GM12878 (cell line): ENCODE data around the gene FGF12. TPM values are rescaled to one million over a fixed set of nuclear protein-coding genes. Genes with fewer than 3 reads are reported as not detected.

Experiments
- ATAC-seq: fragments of 200-7000 bp; cut with Tn5 transposase; 3 replicates; pipeline ENCODE4 v1.9.1; 2020; ENCODE audit warnings: mild to moderate bottlenecking, moderate library complexity
- BruUV-seq: library from RNA; stranded (reverse); fragments of 400-500 nt; replicated peaks from 2 replicates; lab custom pipeline; 2021; lab: Mats Ljungman, UMichigan
- CTCF ChIA-PET: fragments of 300-600 bp; sonication (Branson Sonifier 250); formaldehyde crosslinking; extraction: SDS; loops from one replicate; lab custom pipeline; 2021; ENCODE audit warnings: inconsistent platforms; lab: Yijun Ruan, JAX
- POLR2A ChIA-PET: fragments of 350-600 bp; formaldehyde crosslinking; extraction: SDS; loops from one replicate; lab custom pipeline; 2021; ENCODE audit warnings: inconsistent platforms; lab: Charles Lee
- RAD21 ChIA-PET: fragments of 300-600 bp; sonication (Branson Sonifier 250); formaldehyde crosslinking; loops from one replicate; lab custom pipeline; 2023; ENCODE audit warnings: antibody characterized with exemption; ENCODE audit not compliant: unreplicated experiment; lab: Charles Lee
- SMC1A ChIA-PET: fragments of 300-600 bp; sonication (Branson Sonifier 250); formaldehyde crosslinking; loops from one replicate; lab custom pipeline; 2023; ENCODE audit not compliant: unreplicated experiment, uncharacterized antibody; lab: Charles Lee
- DNase-seq: peaks from one replicate; pipeline ENCODE4 v3.0.0-alpha.2; 2011; ENCODE audit warnings: low read depth, low spot score
- FAIRE-seq: peaks from 3 replicates; lab custom pipeline; 2011; peaks lifted over from hg19 to GRCh38; lab: Jason Lieb, UNC
- H2AFZ ChIP-seq: 2 replicates; pipeline ENCODE4 v1.6.0; 2011; ENCODE audit warnings: low read depth, low read length, control low read depth; ENCODE audit not compliant: control insufficient read depth
- H3K27ac ChIP-seq: 2 replicates; pipeline ENCODE4 v1.5.1; 2011; ENCODE audit warnings: control low read depth; ENCODE audit not compliant: control insufficient read depth, insufficient read depth
- H3K27me3 ChIP-seq, 2 experiments: replicated peaks in 1 of 2; 2 replicates each; pipeline versions ENCODE4 v1.6.0 to v1.6.1; 2011; ENCODE audit warnings: low read length in 1 of 2; ENCODE audit not compliant: control insufficient read depth in 2 of 2, insufficient read depth in 2 of 2
- H3K36me3 ChIP-seq, 2 experiments: 2 replicates each; pipeline ENCODE4 v1.5.1; 2011; ENCODE audit warnings: low read length in 1 of 2; ENCODE audit not compliant: control insufficient read depth in 2 of 2, insufficient read depth in 2 of 2
- H3K4me1 ChIP-seq: 2 replicates; pipeline ENCODE4 v1.6.1; 2011; ENCODE audit warnings: mild to moderate bottlenecking, low read length, moderate library complexity, mixed read lengths; ENCODE audit not compliant: control insufficient read depth, insufficient read depth
- H3K4me2 ChIP-seq: 2 replicates; pipeline ENCODE4 v1.6.0; 2011; ENCODE audit warnings: control low read depth; ENCODE audit not compliant: control insufficient read depth, insufficient read depth
- H3K4me3 ChIP-seq: fragments of 200-600 bp; sonication (generic); 2 replicates; pipeline ENCODE4 v1.5.1; 2016
- H3K79me2 ChIP-seq: 2 replicates; pipeline ENCODE4 v1.6.0; 2011; ENCODE audit warnings: low read length; ENCODE audit not compliant: control insufficient read depth, insufficient read depth
- H3K9ac ChIP-seq: 2 replicates; pipeline ENCODE4 v1.8.0; 2011; ENCODE audit warnings: low read length, control low read depth, mixed read lengths; ENCODE audit not compliant: control insufficient read depth, insufficient read depth
- H3K9me3 ChIP-seq: replicated peaks from 3 replicates; pipeline ENCODE4 v1.5.1; 2011; ENCODE audit warnings: mild to moderate bottlenecking, low read length; ENCODE audit not compliant: control insufficient read depth, insufficient read depth
- H4K20me1 ChIP-seq: 2 replicates; pipeline ENCODE4 v1.6.0; 2011; ENCODE audit not compliant: control insufficient read depth, insufficient read depth
- BCL11A ChIP-seq: IDR thresholded peaks from 2 replicates; pipeline ENCODE4 v1.6.1; 2011; ENCODE audit warnings: low read depth, low read length
- CHD1 ChIP-seq: IDR thresholded peaks from 2 replicates; pipeline ENCODE4 v1.6.1; 2012; ENCODE audit warnings: low read depth, low read length, improper control_type of control experiment
- E2F4 ChIP-seq: IDR thresholded peaks from 2 replicates; pipeline ENCODE4 v1.6.1; 2012; ENCODE audit warnings: low read depth, low read length, improper control_type of control experiment
- ELK1 ChIP-seq: IDR thresholded peaks from 2 replicates; pipeline ENCODE4 v1.6.1; 2012; ENCODE audit warnings: low read depth, low read length, improper control_type of control experiment
- MXI1 ChIP-seq: fragments of 150-350 bp; IDR thresholded peaks from 2 replicates; pipeline ENCODE4 v1.6.1; 2011; ENCODE audit warnings: low read depth, mild to moderate bottlenecking, inconsistent platforms, low read length, improper control_type of control experiment
- NFXL1 ChIP-seq: fragments of 450-650 bp; IDR thresholded peaks from 2 replicates; pipeline ENCODE4 v1.6.1; 2017; ENCODE audit warnings: antibody characterized with exemption, mild to moderate bottlenecking, borderline replicate concordance
- RFX5 ChIP-seq: IDR thresholded peaks from 2 replicates; pipeline ENCODE4 v1.6.1; 2011; ENCODE audit warnings: low read depth, low read length, improper control_type of control experiment
- RUNX3 ChIP-seq: IDR thresholded peaks from 2 replicates; pipeline ENCODE4 v1.6.1; 2012; ENCODE audit warnings: low read length, inconsistent platforms
- SKIL ChIP-seq: fragments of 450-650 bp; IDR thresholded peaks from 2 replicates; pipeline ENCODE4 v1.6.1; 2017; ENCODE audit warnings: mild to moderate bottlenecking, low read depth, inconsistent platforms; ENCODE audit not compliant: poor library complexity, severe bottlenecking
- ZBTB4 ChIP-seq: fragments of 450-650 bp; formaldehyde crosslinking; IDR thresholded peaks from 2 replicates; pipeline ENCODE4 v1.4.0; 2022; ENCODE audit warnings: mild to moderate bottlenecking, moderate library complexity
- ZNF687 ChIP-seq: fragments of 450-650 bp; IDR thresholded peaks from 2 replicates; pipeline ENCODE4 v1.6.1; 2017; ENCODE audit warnings: mild to moderate bottlenecking, moderate library complexity
- WGBS: methylation state at CpG from one replicate; pipeline ENCODE4 v1.1.6; 2016; ENCODE audit warnings: low lambda C conversion rate; ENCODE audit not compliant: insufficient replicate concordance, insufficient coverage; ENCODE audit errors: missing lambda C conversion rate; 5-methylcytosine and 5-hydroxymethylcytosine counted together
- in situ Hi-C: fragments of 300-500 bp; cut with MboI; formaldehyde crosslinking; loops from 9 replicates; pipeline ENCODE4 v1.14.3; 2018; ENCODE audit warnings: mixed read lengths
- intact Hi-C: fragments of 100-400 bp; cut with micrococcal nuclease; formaldehyde crosslinking; loops from one replicate; pipeline ENCODE4 v1.14.2; 2022; ENCODE audit not compliant: unreplicated experiment
- polyA plus RNA-seq, 11 experiments: library from polyadenylated mRNA; depleted of rRNA in 4 of 11; unstranded in 6 of 11; stranded (reverse) in 5 of 11; fragments of >200 nt; fragmentation: Nextera tagmentation in 4 of 11; fragmentation: Illumina TruSeq in 1 of 11; extraction: Ambion mirVana in 4 of 11; extraction: Trizol in 1 of 11; gene quantifications; 1 replicate in 1 of 11; 2 replicates in 10 of 11; pipeline versions ENCODE4 v1.2.1 to v1.2.3, GENCODE V29; 2011 to 2016; ENCODE audit warnings: inconsistent platforms in 2 of 11, missing spikeins in 2 of 11, low read depth in 1 of 11
- total RNA-seq, 4 experiments: library from RNA; depleted of rRNA in 3 of 4; stranded (reverse); fragments of >200 nt in 3 of 4; fragmentation: Illumina TruSeq in 1 of 4; extraction: Trizol in 1 of 4; gene quantifications; 2 replicates each; pipeline versions ENCODE4 v1.2.1 to v1.2.3, GENCODE V29; 2013 to 2021

FGF12 gene
- total and polyA plus RNA-seq, 10 of the 15 experiments (the other 5 are each of a cell fraction or from before 2014, with no cell fraction given) = 0.03 to 0.43 (median 0.13) TPM; not detected in 7

- no peak for TF ChIP-seq ZNF687
Measured at GRCh38 chr3:192168202-192168601, 559.1 kb downstream of the FGF12 start (continued).

GRCh38 chr3:192165552-192165951, 561.8 kb downstream of the FGF12 start:
- no peaks in the 10 kb centered on the region for H4K20me1 ChIP-seq
- H3K4me1 ChIP-seq = no peaks in the 10 kb centered on the region
- no peak overlapping the region for H3K9ac ChIP-seq
- H3K4me2 ChIP-seq = no peak overlapping the region
- ChIA-PET SMC1A (interaction anchor here (1.3 kb wide), 2 partner anchors 9 to 19 kb away, joined by 3 read pairs; no protein-coding TSS in a partner anchor), CTCF (no interaction called here), POLR2A (no interaction called here), RAD21 (no interaction called here)
- H3K27ac ChIP-seq = no peak overlapping the region
- intact Hi-C loops = no loop called here
- no peak for ATAC-seq
- 3% methylated on average over 2 of the region's 2 CpGs for WGBS
- H3K36me3 ChIP-seq = no peaks in the 10 kb centered on the region
- no peaks in the 10 kb centered on the region for H3K9me3 ChIP-seq
- FAIRE-seq = no peak
- no peaks in the 10 kb centered on the region for H3K27me3 ChIP-seq
- H3K79me2 ChIP-seq = no peaks in the 10 kb centered on the region
- no TSS peak for BruUV-seq
- no peak for DNase-seq
- in situ Hi-C loops = no loop called here
- H2AFZ ChIP-seq = no peak overlapping the region
- no peak overlapping the region for H3K4me3 ChIP-seq
- no peak for TF ChIP-seq ZBTB4 (CRISPR knock-in tag)
- no peak for TF ChIP-seq NFXL1
- TF ChIP-seq CHD1 = no peak
- TF ChIP-seq MXI1 = no peak
- TF ChIP-seq E2F4 = no peak
- no peak for TF ChIP-seq RFX5
- no peak for TF ChIP-seq SKIL
- no peak for TF ChIP-seq ELK1
- no peak for TF ChIP-seq RUNX3
- TF ChIP-seq BCL11A = no peak
